ENCODE results near the gene ARHGAP26.

- TF ChIP-seq CTCF (IDR thresholded peaks at IDR 0.05; ENCODE audit: low read depth, low read length, missing input control) (no peak), REST (IDR thresholded peaks at IDR 0.05) (no peak)
These were observed 375.3 kb downstream of the ARHGAP26 start for GRCh38 chr5:143145243-143146160.

Measured in liver (tissue), 2 donors.